ENCODE measurements around the gene ATP6V0E2. TPM values are rescaled to one million over a fixed set of nuclear protein-coding genes. Genes with fewer than 3 reads are reported as not detected.

Gene ATP6V0E2
- total RNA-seq, 1 donor from 2014 or later = 121 TPM

DNA sequence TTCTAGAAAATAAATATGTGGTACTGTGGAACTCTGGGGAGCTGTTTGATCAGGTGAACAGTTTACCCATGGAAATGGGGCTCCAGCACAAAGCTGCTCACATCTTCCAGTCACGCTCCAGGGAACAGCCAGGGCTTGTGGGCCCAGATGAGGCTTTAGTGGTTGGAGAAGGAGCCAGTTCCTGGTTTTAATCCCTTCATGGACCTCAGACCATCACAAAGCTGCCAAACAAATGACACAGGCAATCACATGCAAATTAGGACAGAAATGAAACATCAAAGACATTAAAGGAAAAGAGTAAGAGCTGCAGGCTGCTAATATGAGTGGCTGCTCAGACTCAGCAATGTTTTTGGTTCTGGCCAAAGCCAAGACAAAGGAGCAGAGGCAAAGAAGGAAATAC, 2.2 kb upstream of the ATP6V0E2 start:
- intact Hi-C loops (cut with DNase I) = loop anchor here (5.0 kb wide), 1 partner anchor 34 kb away; the partner anchor contains the start of gene ZNF862
- DNase-seq (no peak), ATAC-seq (ENCODE audit: poor library complexity) (no peak)

DNA sequence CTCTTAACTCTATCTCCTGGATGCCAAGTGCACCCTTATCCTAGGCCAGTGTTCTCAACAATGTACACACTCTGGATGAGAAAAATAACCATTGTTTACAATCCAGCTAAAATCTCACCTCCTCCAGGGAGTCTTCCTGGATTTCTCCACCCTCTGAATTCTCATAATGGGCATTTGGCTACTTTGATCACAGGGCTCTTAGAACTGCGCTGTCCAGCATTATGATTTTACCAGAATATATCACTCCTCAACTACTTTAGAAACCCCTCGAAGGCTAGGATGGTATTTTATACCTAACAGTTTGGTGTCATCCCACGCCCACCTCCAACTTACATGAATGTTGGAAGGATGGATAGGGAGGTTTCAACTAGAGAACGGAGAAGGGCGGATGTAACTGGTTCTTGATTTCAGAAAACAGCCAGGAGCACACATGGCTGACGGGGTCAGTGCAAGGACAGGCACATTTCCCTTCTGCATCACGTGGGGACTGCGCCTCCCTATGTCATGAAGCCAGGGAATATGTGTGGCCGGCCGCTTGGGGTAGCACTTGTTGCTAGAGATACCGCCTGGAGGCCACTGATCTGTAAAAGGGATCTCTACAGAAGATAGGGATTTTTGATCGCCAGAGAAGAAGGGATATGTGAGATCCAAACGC, 1.2 kb upstream of the ATP6V0E2 start:
- intact Hi-C loops (cut with DNase I) = loop anchor here (5.0 kb wide), 1 partner anchor 35 kb away; the partner anchor contains the start of gene ZNF862
- ATAC-seq (ENCODE audit: poor library complexity) (peak; percentile 85), DNase-seq (peak; percentile 91)

DNA sequence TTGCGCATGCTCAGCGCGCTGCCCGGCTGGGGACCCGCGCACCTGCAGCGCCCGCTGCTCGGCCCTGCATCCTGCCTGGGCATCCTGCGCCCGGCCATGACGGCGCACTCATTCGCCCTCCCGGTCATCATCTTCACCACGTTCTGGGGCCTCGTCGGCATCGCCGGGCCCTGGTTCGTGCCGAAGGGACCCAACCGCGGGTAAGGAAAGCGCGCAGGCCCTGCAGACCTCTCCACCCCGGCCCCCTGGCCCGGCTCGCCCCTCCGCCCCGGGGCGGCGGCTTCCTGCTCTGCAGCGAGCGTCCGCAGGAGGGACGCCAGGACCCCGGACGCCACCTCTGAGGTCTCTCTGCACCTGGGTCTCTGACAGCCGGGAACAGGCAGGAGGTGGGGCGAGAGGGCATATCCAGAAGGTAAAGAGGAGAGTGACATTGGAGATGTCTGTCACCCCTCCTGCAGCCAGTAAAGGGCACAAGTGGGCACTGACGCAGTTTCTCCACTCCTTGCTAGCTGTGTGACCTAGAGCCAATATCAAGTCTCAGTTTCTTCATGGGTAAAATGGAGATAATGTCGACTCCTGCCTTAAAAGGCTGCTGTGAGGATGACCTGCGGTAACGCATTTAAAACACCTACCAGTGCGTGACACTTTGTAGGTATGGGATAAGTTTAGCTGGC, 338 bp downstream of the ATP6V0E2 start:
- intact Hi-C loops (cut with DNase I) = loop anchor here (5.0 kb wide), 1 partner anchor 37 kb away; the partner anchor contains the start of gene ZNF862
- ATAC-seq (ENCODE audit: poor library complexity) = no peak
- no peak for DNase-seq

DNA sequence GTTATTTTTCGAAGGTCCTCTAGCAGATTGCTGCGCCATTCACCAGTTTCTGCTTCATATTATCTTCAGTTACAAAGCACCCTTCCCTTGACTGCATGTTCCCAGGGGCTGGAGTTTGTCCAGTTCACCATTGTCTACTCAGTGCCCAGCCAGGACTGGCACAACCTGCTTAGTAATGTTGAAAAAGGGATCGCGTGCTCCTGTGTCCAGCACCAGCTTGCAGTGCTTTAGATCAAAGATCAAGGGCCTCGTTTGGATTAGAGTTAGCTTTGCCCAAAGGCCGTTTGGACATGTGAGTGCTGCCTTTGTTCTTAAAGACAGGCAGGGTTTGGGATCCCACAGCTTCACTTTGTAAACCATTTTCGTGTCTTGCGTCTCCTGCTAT, 867 bp downstream of the ATP6V0E2 start:
- peak; percentile 21 for ATAC-seq (ENCODE audit: poor library complexity)
- intact Hi-C loops (cut with DNase I) = loop anchor here (5.0 kb wide), 1 partner anchor 37 kb away; the partner anchor contains the start of gene ZNF862
- no peak for DNase-seq

DNA sequence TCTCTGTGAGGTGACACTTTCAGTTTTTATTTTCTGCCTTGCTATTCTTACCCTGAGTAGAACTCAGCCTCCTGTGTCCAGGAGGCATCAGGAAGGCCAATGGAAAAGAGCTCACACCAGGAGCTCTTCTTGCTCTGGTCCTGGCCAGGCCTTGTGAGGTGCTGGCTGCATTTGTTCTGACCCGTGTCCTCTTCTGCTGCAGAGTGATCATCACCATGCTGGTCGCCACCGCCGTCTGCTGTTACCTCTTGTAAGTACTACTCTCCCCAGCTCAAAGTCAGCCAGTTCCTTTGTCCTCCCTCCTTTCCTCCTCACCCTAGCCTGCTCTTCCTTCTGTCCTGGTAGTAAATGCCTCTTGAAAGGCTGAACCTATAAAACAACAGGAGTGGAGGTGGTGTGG, 1.6 kb downstream of the ATP6V0E2 start:
- DNase-seq (no peak), ATAC-seq (ENCODE audit: poor library complexity) (no peak)
- intact Hi-C loops (cut with DNase I) = no loop called here

DNA sequence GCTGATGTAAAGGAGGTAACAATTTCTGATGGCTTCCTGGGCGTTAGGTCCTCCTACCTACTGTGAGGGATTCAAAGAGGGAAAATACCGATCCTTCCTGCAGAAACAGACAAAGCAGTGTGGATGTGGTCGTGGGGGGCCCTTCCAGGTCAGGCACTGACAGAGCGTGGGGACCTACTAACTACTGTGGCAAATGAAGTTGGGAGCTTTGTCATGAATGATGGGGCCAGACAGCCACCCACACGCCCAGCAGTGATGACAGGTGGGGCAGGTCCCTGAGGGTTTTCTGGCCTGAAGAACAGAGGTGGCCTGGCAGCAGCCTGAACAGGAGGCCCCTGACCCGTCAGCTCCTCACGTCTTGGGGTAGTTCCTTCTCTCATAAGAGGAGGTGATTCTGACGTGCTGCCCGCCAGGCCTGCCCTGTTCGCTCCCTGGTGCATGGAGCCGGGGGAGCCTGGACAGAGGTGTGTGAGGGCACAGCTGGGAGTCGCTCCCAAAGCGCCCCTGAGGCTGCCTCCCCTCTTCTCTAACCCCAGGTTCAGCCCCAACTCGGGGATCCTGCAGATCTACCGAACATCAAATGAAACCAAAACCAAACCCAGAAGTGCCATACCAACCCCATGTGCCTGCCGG, 4.2 kb downstream of the ATP6V0E2 start:
- intact Hi-C loops (cut with DNase I) = no loop called here
- ATAC-seq (ENCODE audit: poor library complexity) (no peak), DNase-seq (no peak)

DNA sequence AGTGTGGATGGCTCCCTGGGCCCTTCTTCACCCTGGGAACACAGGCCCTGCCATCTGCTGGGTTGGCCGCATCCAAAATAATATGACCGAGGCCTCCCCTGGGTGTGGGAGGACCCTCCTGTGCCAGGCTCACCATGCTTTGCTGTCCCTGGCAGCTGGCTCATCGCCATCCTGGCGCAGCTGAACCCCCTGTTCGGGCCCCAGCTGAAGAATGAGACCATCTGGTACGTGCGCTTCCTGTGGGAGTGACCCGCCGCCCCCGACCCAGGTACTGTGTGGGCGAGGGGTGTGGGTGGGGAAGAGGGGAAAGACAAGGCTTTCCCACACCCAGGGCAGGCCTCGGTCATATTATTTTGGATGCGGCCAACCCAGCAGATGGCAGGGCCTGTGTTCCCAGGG, 4.8 kb downstream of the ATP6V0E2 start:
- intact Hi-C loops (cut with DNase I) = no loop called here
- DNase-seq = no peak
- no peak for ATAC-seq (ENCODE audit: poor library complexity)

DNA sequence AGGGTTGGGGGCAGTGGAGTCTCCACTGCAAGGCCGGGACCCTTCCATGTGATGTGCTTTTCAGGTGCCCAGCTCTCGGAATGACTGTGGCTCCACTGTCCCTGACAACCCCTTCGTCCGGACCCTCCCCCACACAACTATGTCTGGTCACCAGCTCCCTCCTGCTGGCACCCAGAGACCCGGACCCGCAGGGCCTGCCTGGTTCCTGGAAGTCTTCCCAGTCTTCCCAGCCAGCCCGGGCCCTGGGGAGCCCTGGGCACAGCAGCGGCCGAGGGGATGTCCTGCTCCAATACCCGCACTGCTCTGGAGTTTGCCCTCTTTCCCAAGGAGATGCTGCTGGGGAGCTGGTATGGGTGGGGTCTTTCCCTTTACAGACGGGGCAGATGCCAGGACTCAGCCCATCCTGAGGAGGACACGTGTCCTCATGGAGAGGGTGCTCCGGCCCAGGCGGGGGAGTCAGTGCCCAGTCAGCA, 5.5 kb downstream of the ATP6V0E2 start:
- ATAC-seq (ENCODE audit: poor library complexity) = no peak
- no peak for DNase-seq
- intact Hi-C loops (cut with DNase I) = no loop called here

DNA sequence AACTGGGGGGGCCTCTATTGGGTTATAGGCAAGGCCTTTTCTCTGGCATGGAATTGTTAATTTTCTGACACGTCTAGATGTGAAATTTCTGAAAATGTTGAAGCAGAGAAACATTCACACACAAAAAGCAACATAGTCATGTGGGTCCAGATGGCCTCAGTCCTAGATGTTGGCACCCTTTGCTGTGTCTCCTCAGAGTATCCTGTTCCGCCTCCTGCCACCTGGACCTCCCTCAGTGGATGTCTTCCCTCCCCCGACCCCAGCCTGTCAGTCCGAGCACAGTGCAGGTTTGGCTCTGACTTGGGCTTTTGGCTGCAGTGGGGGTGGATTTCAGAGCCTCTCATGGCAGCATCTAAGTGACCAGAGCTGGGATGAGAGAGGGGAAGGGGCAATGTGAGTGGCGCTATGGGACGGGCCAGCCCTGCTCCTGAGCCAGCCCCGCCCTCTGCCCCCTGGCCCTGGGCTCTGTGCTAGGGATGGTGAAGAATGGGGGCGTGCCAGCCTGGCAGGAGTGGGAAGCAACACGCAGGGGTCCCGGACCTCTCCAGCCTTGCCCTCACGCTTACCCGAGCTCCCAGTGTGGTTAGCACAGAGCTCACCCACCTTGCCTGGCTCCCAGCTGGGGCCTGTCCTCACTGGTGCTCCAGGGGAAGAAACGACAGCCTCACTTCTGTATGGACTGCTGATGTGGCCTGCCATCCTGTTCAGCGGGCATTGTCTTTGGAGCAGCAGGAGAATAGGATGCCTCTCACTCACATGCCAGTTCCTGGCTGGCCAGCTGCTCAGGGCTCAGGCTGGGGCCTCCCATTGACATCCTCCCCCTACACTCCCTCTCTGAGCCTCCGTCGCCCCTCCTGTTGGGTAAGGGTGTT, 6.2 kb downstream of the ATP6V0E2 start:
- no peak for DNase-seq
- no peak for ATAC-seq (ENCODE audit: poor library complexity)
- intact Hi-C loops (cut with DNase I) = no loop called here

DNA sequence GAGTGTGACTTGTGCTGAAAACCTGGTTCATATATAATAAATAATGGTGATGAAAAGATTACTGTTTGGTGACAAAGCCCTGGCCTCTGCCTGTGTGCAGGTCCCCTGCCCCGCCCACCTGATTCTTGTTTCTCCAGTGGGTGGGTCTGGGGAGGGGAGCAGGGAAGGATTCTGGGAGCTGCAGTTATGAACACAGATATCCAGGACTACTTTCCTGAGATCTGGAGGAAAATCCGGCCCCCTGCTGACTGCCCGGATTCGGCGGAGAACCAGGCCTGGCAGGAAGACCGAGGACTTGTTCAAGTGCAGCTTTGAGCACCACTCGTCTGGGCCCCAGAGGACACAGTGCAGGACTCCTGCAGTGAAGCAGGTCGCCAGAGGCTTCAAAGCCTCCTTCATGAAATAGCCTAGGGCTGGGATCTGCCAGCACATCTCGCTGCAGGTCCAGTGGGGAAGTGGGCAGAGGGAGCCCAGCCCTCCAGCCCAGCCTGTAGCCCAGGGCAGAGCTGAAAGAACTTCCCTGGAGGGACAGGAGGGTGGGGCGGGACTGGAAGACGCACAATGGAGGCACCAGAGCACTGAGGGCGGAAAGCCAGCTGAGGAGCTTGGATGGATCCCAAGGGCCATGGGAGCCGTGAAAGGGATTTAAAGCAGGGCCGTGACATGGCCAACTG, 7.0 kb downstream of the ATP6V0E2 start:
- intact Hi-C loops (cut with DNase I) = no loop called here
- peak; percentile 89 for DNase-seq
- peak; percentile 59 for ATAC-seq (ENCODE audit: poor library complexity)

DNA sequence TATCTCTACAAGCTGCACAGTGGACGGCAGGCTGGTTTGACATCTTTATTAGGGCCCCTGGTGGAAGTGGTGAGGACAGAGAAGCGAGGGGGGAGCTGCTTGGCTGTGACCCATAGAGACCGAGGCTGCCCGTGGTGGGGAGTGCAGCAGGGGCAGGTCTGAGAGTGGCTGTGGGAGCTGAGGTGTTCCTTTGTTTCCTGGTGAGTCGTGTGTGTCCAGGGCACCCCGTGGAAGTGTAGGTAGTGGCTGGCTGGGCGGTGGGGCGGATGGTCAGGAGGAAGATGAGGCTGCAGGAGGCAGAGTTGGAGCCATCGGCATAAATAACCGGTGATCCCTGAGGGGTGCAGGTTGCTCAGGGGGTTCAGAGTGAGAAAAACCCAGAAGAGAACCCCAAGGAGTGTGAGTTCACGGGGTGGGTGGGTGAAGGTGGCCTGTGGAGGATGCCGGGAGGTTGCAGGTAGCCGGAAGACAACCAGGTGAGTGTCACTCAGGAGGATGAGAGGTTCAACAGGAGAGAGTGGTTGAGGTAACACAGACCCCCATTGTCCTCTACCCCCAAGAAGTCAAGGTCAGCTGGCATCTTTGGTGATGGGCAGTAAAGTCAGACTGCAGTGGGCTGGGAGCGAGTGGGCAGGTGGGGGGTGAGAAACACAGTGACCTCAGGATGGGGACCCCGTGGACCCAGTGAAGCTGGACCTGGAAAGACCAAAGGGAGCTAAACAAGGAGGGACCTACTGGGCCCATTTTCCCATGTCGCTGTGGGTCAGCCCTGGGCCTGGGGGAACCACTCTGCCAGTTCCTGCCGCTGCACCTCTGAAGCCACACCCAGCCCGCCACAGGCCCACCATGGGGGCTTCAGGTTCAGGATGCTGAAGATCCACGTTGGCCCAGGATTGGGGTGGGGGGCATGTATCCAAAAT, 7.8 kb downstream of the ATP6V0E2 start:
- intact Hi-C loops (cut with DNase I) = no loop called here
- no peak for DNase-seq
- ATAC-seq (ENCODE audit: poor library complexity) = no peak

DNA sequence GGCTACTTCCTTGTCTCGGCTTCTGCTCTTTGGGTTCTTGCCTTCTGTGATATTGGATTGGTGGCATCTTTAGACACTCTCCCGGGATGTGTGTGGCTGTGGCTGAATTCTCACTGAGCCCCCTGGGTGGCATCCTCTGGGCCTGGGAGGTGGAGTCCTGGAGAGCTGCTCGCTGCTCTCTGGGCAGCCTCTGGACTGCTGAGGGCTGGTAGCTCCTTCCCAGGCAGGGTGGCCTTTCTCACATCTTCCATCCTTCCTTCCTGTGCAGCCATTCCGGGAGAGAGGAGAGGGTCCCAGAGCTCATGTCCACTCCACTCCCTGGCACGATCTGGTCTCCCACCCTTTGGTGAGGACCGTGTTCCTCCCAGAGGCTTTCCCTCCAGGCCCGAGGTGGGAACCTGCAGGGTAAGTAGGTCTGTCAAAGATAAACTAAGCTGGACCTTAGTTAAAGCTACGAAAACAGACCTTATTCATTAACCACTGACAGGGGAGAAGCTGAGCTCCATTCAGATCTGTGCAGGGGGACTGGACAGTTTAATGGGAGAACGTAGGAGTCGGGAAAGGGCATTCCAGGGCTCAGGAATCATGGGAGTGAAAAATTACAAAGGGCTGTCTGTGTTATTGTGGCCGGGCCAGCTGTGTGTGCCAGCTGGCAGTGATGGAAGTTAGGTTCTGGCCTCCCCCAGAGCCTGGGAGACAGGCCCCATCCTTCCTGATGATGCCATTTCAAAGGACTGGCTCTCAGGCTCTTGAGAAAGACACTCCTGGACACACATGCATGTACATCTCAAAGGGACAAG, 8.7 kb downstream of the ATP6V0E2 start:
- intact Hi-C loops (cut with DNase I) = no loop called here
- ATAC-seq (ENCODE audit: poor library complexity) (peak; percentile 38), DNase-seq (peak; percentile 75)

DNA sequence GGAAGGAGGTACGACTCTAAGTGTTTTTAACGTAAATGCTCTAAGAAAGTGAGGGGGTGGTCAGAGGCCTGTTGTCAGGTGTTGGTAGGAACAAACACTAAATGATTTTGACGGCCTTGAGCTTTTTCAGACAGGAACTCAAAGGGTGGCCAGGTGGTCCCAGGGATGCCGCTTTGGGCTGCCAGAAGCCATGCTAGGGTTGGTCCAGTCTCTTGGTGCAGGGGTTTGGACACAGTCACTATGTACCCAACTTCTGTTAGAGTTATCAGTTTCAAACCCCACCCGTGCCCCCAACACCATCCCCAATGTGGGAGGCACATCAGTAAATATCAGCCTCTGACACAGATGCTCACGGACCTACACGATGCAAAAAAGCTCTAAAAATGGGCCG, 9.3 kb downstream of the ATP6V0E2 start:
- intact Hi-C loops (cut with DNase I) = no loop called here
- no peak for ATAC-seq (ENCODE audit: poor library complexity)
- no peak for DNase-seq

DNA sequence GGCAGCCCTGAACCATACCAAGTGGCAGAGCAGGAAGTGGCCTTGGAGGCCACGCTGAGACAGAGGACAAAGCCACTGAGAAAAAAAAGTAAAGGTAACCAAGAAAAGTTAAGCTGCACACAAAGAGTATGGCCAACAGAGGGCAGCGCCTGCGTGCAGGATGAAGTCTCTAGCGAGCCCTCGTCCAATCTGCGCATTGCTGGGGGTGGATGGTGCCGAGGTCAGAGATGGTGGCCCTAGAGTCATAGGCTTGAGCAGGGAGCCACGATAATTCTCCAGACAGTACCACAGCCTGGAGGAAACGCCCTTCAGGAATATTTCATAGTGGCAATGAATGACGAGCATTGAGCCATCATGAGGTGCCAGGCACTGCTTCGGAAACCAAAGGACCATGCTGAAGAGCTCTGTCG, 9.7 kb downstream of the ATP6V0E2 start:
- ATAC-seq (ENCODE audit: poor library complexity) = peak; percentile 76
- DNase-seq = peak; percentile 77
- intact Hi-C loops (cut with DNase I) = no loop called here

DNA sequence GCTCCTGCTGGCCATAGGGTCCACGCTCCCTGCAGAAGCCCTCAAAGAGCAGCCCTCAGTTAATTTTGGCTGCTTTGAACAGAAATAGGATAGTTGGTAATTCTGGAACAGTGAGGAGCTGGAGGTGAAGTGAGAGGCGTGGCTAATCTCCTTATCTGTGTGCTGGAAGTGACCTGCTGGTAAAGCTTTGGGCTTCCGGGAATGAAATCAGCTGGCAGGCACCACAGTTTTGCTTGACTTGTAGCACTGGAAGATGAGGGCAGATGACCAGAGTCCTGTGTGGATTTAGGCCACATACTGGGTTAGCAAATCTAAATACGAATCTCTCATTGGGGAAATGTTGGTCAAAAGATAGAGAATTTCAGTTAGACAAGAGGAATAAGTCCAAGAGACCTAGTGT, 10.2 kb downstream of the ATP6V0E2 start:
- ATAC-seq (ENCODE audit: poor library complexity) (peak; percentile 55), DNase-seq (no peak)
- intact Hi-C loops (cut with DNase I) = no loop called here

DNA sequence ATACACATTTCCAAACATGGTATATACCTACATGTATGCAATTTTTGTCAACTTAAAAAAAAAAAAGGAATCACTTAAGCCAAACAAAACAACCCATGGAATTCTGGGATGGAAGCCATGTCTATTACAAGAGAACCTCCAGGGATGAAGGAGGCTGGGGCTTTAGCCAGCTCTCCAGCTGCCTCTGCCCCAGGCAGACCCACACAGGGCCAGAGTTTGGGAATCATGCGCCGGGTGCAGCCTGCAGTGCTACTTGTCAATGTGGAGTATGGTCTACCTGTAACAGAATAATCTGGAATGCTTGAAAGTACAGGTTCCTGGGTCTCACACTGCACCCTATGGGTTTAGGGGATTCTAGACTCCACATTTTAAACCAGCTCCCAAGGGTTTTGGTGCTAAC, 10.8 kb downstream of the ATP6V0E2 start:
- intact Hi-C loops (cut with DNase I) = no loop called here
- DNase-seq = peak; percentile 83

More for the DNA sequence above, 10.8 kb downstream of the ATP6V0E2 start:
- peak; percentile 58 for ATAC-seq (ENCODE audit: poor library complexity)

Data from Right ventricle myocardium superior (tissue), 1 donor.